Transverse colon (tissue), 4 donors: ENCODE measurements around the gene WDR19. TPM values are rescaled to one million over a fixed set of nuclear protein-coding genes. Genes with fewer than 3 reads are reported as not detected.
"Not testable (repeated sequence)": the region's sequence is repeated elsewhere in the genome, so short reads cannot be mapped to it uniquely, and the experiment has no call there.

Source experiments
- DNase-seq: peaks from one replicate; pipeline ENCODE4 v3.0.0-alpha.2; 2019
- H3K27ac ChIP-seq, 4 donors: fragments of 200-600 bp; sonication (generic); 2 replicates each; pipeline ENCODE4 v1.5.1; 2016 to 2018; ENCODE audit warnings: inconsistent platforms in 4 of 4
- H3K27me3 ChIP-seq: fragments of 200-600 bp; sonication (generic); 2 replicates; pipeline ENCODE4 v1.5.1; 2017; ENCODE audit warnings: inconsistent platforms
- H3K36me3 ChIP-seq, 4 donors: fragments of 200-600 bp; sonication (generic); 2 replicates each; pipeline ENCODE4 v1.5.1; 2017 to 2019; ENCODE audit warnings: inconsistent platforms in 4 of 4
- H3K4me1 ChIP-seq, 4 donors: fragments of 200-600 bp; sonication (generic); 2 replicates each; pipeline ENCODE4 v1.5.1; 2017 to 2020; ENCODE audit warnings: inconsistent platforms in 4 of 4
- H3K4me3 ChIP-seq, 4 donors: fragments of 200-600 bp; sonication (generic); 1 replicate in 1 of 4; 2 replicates in 3 of 4; pipeline versions ENCODE4 v1.5.1 to v1.6.1; 2017 to 2019; ENCODE audit warnings: inconsistent platforms in 4 of 4
- H3K9me3 ChIP-seq, 2 donors: fragments of 200-600 bp; sonication (generic); 2 replicates each; pipeline ENCODE4 v1.5.1; 2017 to 2019; ENCODE audit warnings: inconsistent platforms in 2 of 2
- EP300 ChIP-seq: sonication (generic); formaldehyde crosslinking; IDR thresholded peaks from one replicate; pipeline ENCODE4 v1.6.1; 2017; ENCODE audit warnings: antibody characterized with exemption, low read depth
- POLR2A ChIP-seq: fragments of 450-650 bp; IDR thresholded peaks from one replicate; pipeline ENCODE4 v1.6.1; 2016; ENCODE audit warnings: antibody characterized with exemption, mild to moderate bottlenecking, moderate library complexity
- POLR2AphosphoS5 ChIP-seq, 3 donors: sonication (generic); formaldehyde crosslinking; IDR thresholded peaks; one replicate each; pipeline ENCODE4 v1.6.1; 2016; ENCODE audit warnings: antibody characterized with exemption in 3 of 3
- WGBS, 2 donors: methylation state at CpG; one replicate each; pipeline ENCODE4 v1.1.5; 2018; ENCODE audit warnings: low coverage in 1 of 2; 5-methylcytosine and 5-hydroxymethylcytosine counted together
- in situ Hi-C, 4 donors: fragments of 200-750 bp; cut with MboI; loops; one replicate each; pipeline versions ENCODE4 v1.15.0 to v1.15.1; 2017; ENCODE audit warnings: low sequenced_read_pairs in 3 of 4, low pct_ligation_motif_present in 1 of 4, low pct_unique_long_range_greater_than_20kb in 1 of 4
- intact Hi-C: fragments of 100-400 bp; cut with DNase I; formaldehyde crosslinking; loops from one replicate; pipeline ENCODE4 v1.15.1; 2023; ENCODE audit warnings: low total_unique reads
- total RNA-seq, 4 donors: library from RNA; depleted of rRNA; stranded (reverse); fragments of >200 nt; gene quantifications; one replicate each; pipeline ENCODE4 v1.1.0, GENCODE V29; 2016
- TF ChIP-seq, protein P1 (sequence below), 5 experiments: fragments of 200-600 bp in 3 of 5; fragments of 450-650 bp in 2 of 5; sonication (generic) in 3 of 5; IDR thresholded peaks; 1 replicate in 2 of 5; 2 replicates in 3 of 5; pipeline ENCODE4 v1.5.1; 2016 to 2017; ENCODE audit warnings: antibody characterized with exemption in 5 of 5, inconsistent platforms in 3 of 5, mild to moderate bottlenecking in 2 of 5, moderate library complexity in 1 of 5

Gene WDR19
- total RNA-seq, 4 donors from 2014 or later = 10.4 to 92.9 (median 36.4) TPM

DNA sequence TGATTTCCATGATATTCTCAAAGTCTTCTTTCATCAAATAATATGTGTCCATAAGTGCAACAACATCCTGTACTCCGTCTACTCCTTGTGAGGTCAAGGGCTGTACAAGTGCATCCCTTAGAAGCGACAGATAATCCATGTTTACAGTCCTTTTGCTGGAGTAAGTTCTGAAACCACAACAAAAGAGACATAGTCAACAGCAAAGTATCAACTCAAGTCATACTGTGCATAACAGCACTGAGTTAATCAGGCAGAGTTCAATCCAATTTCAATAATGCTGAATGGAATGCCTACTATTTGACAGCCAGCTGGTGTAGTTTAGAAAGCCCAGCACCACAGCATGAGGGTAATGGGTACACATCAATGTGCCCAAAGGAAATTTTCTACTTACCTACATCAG, 109.4 kb downstream of the WDR19 start:
- H3K36me3 ChIP-seq = peaks cover 0 to 58% (median 21%) of the 10 kb centered on the region in 4 donors
- intact Hi-C loops = no loop called here
- no peaks in the 10 kb centered on the region for H3K27me3 ChIP-seq
- H3K27ac ChIP-seq = no peak overlapping the region
- TF ChIP-seq, protein P1, sequence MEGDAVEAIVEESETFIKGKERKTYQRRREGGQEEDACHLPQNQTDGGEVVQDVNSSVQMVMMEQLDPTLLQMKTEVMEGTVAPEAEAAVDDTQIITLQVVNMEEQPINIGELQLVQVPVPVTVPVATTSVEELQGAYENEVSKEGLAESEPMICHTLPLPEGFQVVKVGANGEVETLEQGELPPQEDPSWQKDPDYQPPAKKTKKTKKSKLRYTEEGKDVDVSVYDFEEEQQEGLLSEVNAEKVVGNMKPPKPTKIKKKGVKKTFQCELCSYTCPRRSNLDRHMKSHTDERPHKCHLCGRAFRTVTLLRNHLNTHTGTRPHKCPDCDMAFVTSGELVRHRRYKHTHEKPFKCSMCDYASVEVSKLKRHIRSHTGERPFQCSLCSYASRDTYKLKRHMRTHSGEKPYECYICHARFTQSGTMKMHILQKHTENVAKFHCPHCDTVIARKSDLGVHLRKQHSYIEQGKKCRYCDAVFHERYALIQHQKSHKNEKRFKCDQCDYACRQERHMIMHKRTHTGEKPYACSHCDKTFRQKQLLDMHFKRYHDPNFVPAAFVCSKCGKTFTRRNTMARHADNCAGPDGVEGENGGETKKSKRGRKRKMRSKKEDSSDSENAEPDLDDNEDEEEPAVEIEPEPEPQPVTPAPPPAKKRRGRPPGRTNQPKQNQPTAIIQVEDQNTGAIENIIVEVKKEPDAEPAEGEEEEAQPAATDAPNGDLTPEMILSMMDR (IDR thresholded peaks at IDR 0.05) = no peak
- TF ChIP-seq POLR2AphosphoS5 (IDR thresholded peaks at IDR 0.05) = no peak
- TF ChIP-seq POLR2A = no peak
- TF ChIP-seq EP300 = no peak
- H3K4me3 ChIP-seq = no peak overlapping the region
- WGBS, 2 donors = 83% methylated on average over 2 of the region's 2 CpGs; no CpG with 5 or more reads in 1 of the 2 donors
- H3K4me1 ChIP-seq = no peaks in the 10 kb centered on the region
- H3K9me3 ChIP-seq = no peaks in the 10 kb centered on the region
- no peak for DNase-seq
- in situ Hi-C loops = no loop called here

DNA sequence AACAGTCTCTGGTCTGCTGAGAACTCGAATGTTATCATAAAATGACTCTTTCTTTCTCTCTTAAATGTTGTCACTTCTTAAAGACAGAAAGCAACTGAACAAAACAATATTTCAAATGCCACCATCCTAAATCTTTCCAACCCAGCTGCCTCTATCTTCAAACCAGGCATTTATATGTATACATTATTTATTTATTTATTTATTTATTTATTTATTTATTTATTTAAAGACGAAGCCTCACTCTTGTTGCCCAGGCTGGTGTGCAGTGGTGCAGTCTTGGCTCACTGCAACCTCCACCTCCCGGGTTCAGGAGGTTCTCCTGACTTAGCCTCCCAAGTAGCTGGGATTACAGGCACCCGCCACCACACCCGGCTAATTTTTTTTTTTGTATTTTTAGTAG, 110.1 kb downstream of the WDR19 start:
- 96 to 100% methylated on average over 2 to 5 of the region's 5 CpGs for WGBS, 2 donors
- H3K4me1 ChIP-seq, intact Hi-C loops, DNase-seq, H3K9me3 ChIP-seq, in situ Hi-C loops, H3K27ac ChIP-seq, H3K27me3 ChIP-seq, H3K4me3 ChIP-seq: not testable (repeated sequence)
- peaks cover 0 to 58% (median 21%) of the 10 kb centered on the region in 4 donors for H3K36me3 ChIP-seq

DNA sequence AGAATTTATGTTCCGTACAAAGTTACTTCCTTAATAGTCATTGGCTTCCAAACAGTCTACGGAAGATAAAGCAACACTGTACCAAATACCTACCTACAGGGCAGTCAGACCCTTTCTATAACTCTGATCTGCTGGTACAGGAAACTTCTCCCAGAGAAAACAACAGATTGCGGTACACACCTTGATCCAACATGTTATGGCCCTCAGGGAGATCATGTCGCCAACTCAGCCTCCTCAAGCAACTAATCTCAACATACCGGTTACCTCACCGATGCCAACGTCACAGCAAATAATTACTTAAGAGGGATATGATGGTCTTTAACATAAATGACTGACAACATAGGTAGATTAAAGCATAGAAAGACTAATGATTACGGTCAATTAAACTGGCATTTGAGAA, 113.5 kb downstream of the WDR19 start:
- no peak overlapping the region for H3K4me3 ChIP-seq
- no peak for DNase-seq
- H3K27ac ChIP-seq = no peak overlapping the region
- 96 to 98% methylated on average over 7 to 8 of the region's 8 CpGs for WGBS, 2 donors
- intact Hi-C loops (no loop called here), in situ Hi-C loops (no loop called here)
- TF ChIP-seq EP300 (no peak), POLR2AphosphoS5 (IDR thresholded peaks at IDR 0.05) (no peak)
- H3K36me3 ChIP-seq = peaks cover 0 to 61% (median 14%) of the 10 kb centered on the region in 4 donors
- H3K9me3 ChIP-seq = no peaks in the 10 kb centered on the region
- no peaks in the 10 kb centered on the region for H3K27me3 ChIP-seq
- no peaks in the 10 kb centered on the region for H3K4me1 ChIP-seq

DNA sequence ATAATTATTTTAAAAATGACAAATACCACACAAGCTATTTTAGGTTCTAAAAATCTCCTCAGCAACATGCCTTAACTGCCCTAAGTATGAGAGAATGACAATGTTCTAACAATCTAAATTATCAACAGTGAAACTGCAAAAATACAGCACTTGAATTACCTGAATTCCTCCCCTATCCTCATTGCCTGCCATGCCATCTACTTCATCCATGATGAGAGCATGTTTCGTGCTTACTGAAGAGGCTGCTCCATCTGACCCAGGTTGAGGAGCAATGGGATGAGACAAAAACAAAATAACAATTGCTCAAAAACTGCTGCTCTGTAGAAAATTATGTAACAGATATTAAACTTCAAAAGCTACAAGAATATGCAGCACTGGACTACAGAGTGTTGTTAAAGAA, 120.6 kb downstream of the WDR19 start:
- Histone ChIP-seq H3K36me3 (peaks cover 0 to 52% (median 10%) of the 10 kb centered on the region in 4 donors), H3K4me3 (no peak overlapping the region), H3K4me1 (no peaks in the 10 kb centered on the region), H3K9me3 (no peaks in the 10 kb centered on the region), H3K27ac (no peak overlapping the region), H3K27me3 (no peaks in the 10 kb centered on the region)
- TF ChIP-seq EP300 = no peak
- TF ChIP-seq POLR2AphosphoS5 (IDR thresholded peaks at IDR 0.05) = no peak
- no peak for TF ChIP-seq POLR2A
- TF ChIP-seq, protein P1 (IDR thresholded peaks at IDR 0.05) = no peak
- intact Hi-C loops (no loop called here), in situ Hi-C loops (no loop called here)
- WGBS, 2 donors = 100% methylated on average over 1 of the region's 1 CpG
- DNase-seq = no peak

DNA sequence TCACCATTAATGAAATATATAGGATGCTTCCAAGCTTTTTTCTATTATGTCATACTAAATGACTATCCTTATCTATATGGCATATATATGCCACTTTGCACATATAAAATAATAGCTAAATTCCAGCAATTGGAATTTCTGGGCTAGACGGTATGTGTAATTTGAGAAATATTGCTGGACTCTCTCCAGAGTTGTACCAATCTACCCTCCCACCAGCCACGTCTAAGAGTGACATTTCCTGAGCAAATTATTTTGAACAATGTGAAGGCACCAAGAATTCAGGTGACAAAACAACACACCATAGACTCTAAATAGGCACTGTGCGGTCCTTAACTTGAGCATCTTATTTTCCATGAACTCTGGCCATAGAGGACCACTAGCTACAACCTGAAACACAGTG, 121.5 kb downstream of the WDR19 start:
- intact Hi-C loops = no loop called here
- Histone ChIP-seq H3K27ac (no peak overlapping the region), H3K4me1 (no peaks in the 10 kb centered on the region), H3K9me3 (no peaks in the 10 kb centered on the region), H3K27me3 (no peaks in the 10 kb centered on the region), H3K4me3 (no peak overlapping the region), H3K36me3 (peaks cover 0 to 43% (median 12%) of the 10 kb centered on the region in 4 donors)
- DNase-seq = no peak
- in situ Hi-C loops = no loop called here
- WGBS, 2 donors = 89 to 94% methylated on average over 1 to 3 of the region's 3 CpGs
- TF ChIP-seq EP300 (no peak), POLR2A (no peak), POLR2AphosphoS5 (IDR thresholded peaks at IDR 0.05) (no peak)
- TF ChIP-seq, protein P1 (IDR thresholded peaks at IDR 0.05) = no peak
